Fibroblast of lung (primary cell): ENCODE results near the gene INHA.

Source experiments
- CTCF ChIP-seq, 2 donors: IDR thresholded peaks in 1 of 2; conservative IDR thresholded peaks in 1 of 2; 1 replicate in 1 of 2; 2 replicates in 1 of 2; pipeline ENCODE4 v1.5.1; 2011 to 2012; ENCODE audit warnings: low read length in 2 of 2, control low read depth in 1 of 2, inconsistent platforms in 1 of 2, low read depth in 1 of 2, mild to moderate bottlenecking in 1 of 2
- EZH2 ChIP-seq: IDR thresholded peaks from 2 replicates; pipeline ENCODE4 v1.5.1; 2012; ENCODE audit warnings: low read length, control low read depth, mild to moderate bottlenecking; ENCODE audit errors: missing control alignments

GRCh38 chr2:219538504-219538951 lies 33.6 kb upstream of the INHA start:
- TF ChIP-seq CTCF (conservative IDR thresholded peaks at IDR 0.05 in 1 of 2, IDR thresholded peaks at IDR 0.05 in 1 of 2; ENCODE audit: low read depth in 1 of 2, low read length in 2 of 2) (no peak), EZH2 (no peak)
